CD14-positive monocyte (primary cell): ENCODE data around the gene MRPL21. TPM values are rescaled to one million over a fixed set of nuclear protein-coding genes. Genes with fewer than 3 reads are reported as not detected.
A peak's percentile ranks its signal among the peaks of the same experiment; 100 is the strongest.

Experiments
- DNase-seq, 3 donors: peaks; one replicate each; pipeline ENCODE4 v3.0.0-alpha.2; 2011 to 2022
- H2AFZ ChIP-seq: 2 replicates; pipeline ENCODE4 v1.6.0; 2012; ENCODE audit warnings: mild to moderate bottlenecking, low read depth, low read length, inconsistent platforms; ENCODE audit not compliant: insufficient read depth, poor library complexity, severe bottlenecking
- H3K27ac ChIP-seq, 2 donors: 1 replicate in 1 of 2; 2 replicates in 1 of 2; pipeline ENCODE4 v1.5.1; 2012 to 2013; ENCODE audit warnings: low read length in 2 of 2, control low read depth in 1 of 2, inconsistent platforms in 1 of 2, low read depth in 1 of 2, mild to moderate bottlenecking in 1 of 2
- H3K27me3 ChIP-seq, 2 donors: one replicate each; pipeline versions ENCODE4 v1.6.0 to v1.6.1; 2011 to 2013; ENCODE audit warnings: low read length in 2 of 2; ENCODE audit not compliant: control insufficient read depth in 2 of 2, insufficient read depth in 2 of 2
- H3K36me3 ChIP-seq, 2 donors: replicated peaks in 1 of 2; 1 replicate in 1 of 2; 2 replicates in 1 of 2; pipeline versions ENCODE4 v1.5.1 to v1.6.1; 2012 to 2013; ENCODE audit warnings: low read length in 2 of 2, control low read depth in 1 of 2, inconsistent platforms in 1 of 2, mild to moderate bottlenecking in 1 of 2; ENCODE audit not compliant: insufficient read depth in 2 of 2, control insufficient read depth in 1 of 2
- H3K4me1 ChIP-seq, 2 donors: 1 replicate in 1 of 2; 2 replicates in 1 of 2; pipeline versions ENCODE4 v1.5.1 to v1.6.1; 2012 to 2013; ENCODE audit warnings: low read length in 2 of 2, control low read depth in 1 of 2, inconsistent platforms in 1 of 2, mild to moderate bottlenecking in 1 of 2, moderate library complexity in 1 of 2; ENCODE audit not compliant: insufficient read depth in 2 of 2, control insufficient read depth in 1 of 2
- H3K4me2 ChIP-seq: replicated peaks from 2 replicates; pipeline ENCODE3; 2012; ENCODE audit warnings: low read length, moderate library complexity, mild to moderate bottlenecking; ENCODE audit not compliant: poor library complexity, severe bottlenecking; ENCODE audit errors: extremely low read depth
- H3K4me3 ChIP-seq, 3 experiments: fragments of 200-600 bp in 1 of 3; sonication (generic) in 1 of 3; replicated peaks in 1 of 3; 1 replicate in 2 of 3; 2 replicates in 1 of 3; pipeline ENCODE4 v1.5.1; 2011 to 2013; ENCODE audit warnings: low read length in 3 of 3, mild to moderate bottlenecking in 3 of 3, control low read depth in 2 of 3, low read depth in 2 of 3, inconsistent platforms in 1 of 3, moderate library complexity in 1 of 3
- H3K79me2 ChIP-seq: 2 replicates; pipeline ENCODE4 v1.6.0; 2012; ENCODE audit warnings: mild to moderate bottlenecking, control low read depth, inconsistent platforms, low read length, moderate library complexity; ENCODE audit not compliant: insufficient read depth
- H3K9ac ChIP-seq: 2 replicates; pipeline ENCODE4 v1.6.0; 2017; ENCODE audit warnings: low read length, mild to moderate bottlenecking; ENCODE audit not compliant: insufficient read depth, poor library complexity, severe bottlenecking
- H3K9me3 ChIP-seq, 2 donors: replicated peaks in 1 of 2; 1 replicate in 1 of 2; 2 replicates in 1 of 2; pipeline versions ENCODE4 v1.5.1 to v1.6.1; 2012 to 2013; ENCODE audit warnings: low read length in 2 of 2, control low read depth in 1 of 2; ENCODE audit not compliant: control insufficient read depth in 1 of 2, insufficient read depth in 1 of 2
- H4K20me1 ChIP-seq: 2 replicates; pipeline ENCODE4 v1.6.0; 2012; ENCODE audit warnings: mild to moderate bottlenecking, low read length, control low read depth, moderate library complexity; ENCODE audit not compliant: insufficient read depth
- H3K27ac Mint-ChIP-seq, 7 donors: one replicate each; pipeline ENCODE4 v1.8.0; 2020; ENCODE audit warnings: mild to moderate bottlenecking in 7 of 7, mixed read lengths in 7 of 7, moderate library complexity in 6 of 7, inconsistent platforms in 2 of 7
- H3K27me3 Mint-ChIP-seq, 3 donors: one replicate each; pipeline ENCODE4 v1.8.0; 2021 to 2022; ENCODE audit warnings: low read depth in 3 of 3, mild to moderate bottlenecking in 3 of 3, mixed read lengths in 3 of 3, moderate library complexity in 3 of 3, inconsistent platforms in 1 of 3
- H3K36me3 Mint-ChIP-seq, 2 donors: one replicate each; pipeline ENCODE4 v1.8.0; 2020; ENCODE audit warnings: mixed read lengths in 2 of 2, inconsistent platforms in 1 of 2, mild to moderate bottlenecking in 1 of 2
- H3K4me1 Mint-ChIP-seq: one replicate; pipeline ENCODE4 v1.8.0; 2020; ENCODE audit warnings: mild to moderate bottlenecking, mixed read lengths
- H3K4me3 Mint-ChIP-seq, 2 donors: one replicate each; pipeline ENCODE4 v1.8.0; 2020; ENCODE audit warnings: mild to moderate bottlenecking in 2 of 2, mixed read lengths in 2 of 2, moderate library complexity in 1 of 2
- H3K9me3 Mint-ChIP-seq, 7 donors: one replicate each; pipeline ENCODE4 v1.8.0; 2020 to 2022; ENCODE audit warnings: mixed read lengths in 7 of 7, mild to moderate bottlenecking in 6 of 7, moderate library complexity in 6 of 7, inconsistent platforms in 2 of 7
- CTCF ChIP-seq: fragments of 200-600 bp; IDR thresholded peaks from one replicate; pipeline ENCODE4 v1.8.0; 2022; ENCODE audit warnings: antibody characterized with exemption, mild to moderate bottlenecking
- WGBS: methylation state at CpG from one replicate; pipeline ENCODE4 v1.1.5; 2013; ENCODE audit warnings: missing lambda C conversion rate; ENCODE audit not compliant: insufficient coverage; 5-methylcytosine and 5-hydroxymethylcytosine counted together
- intact Hi-C, 2 donors: fragments of 100-400 bp; cut with micrococcal nuclease; formaldehyde crosslinking; loops; one replicate each; pipeline versions ENCODE4 v1.15.0 to v1.15.1; 2023
- polyA plus RNA-seq, 3 donors: library from polyadenylated mRNA; depleted of rRNA in 1 of 3; unstranded in 2 of 3; stranded (reverse) in 1 of 3; fragments of 300-500 nt in 2 of 3; fragments of >200 nt in 1 of 3; fragmentation: Illumina TruSeq in 2 of 3; gene quantifications; 1 replicate in 2 of 3; 2 replicates in 1 of 3; pipeline ENCODE4 v1.2.3, GENCODE V29; 2012 to 2021

Gene MRPL21
- polyA plus RNA-seq, 3 donors, result 38.8 to 138 (median 104) TPM

- peak overlapping the region; percentile 57 for H3K9ac ChIP-seq
- Mint-ChIP-seq H3K9me3 (peaks cover 0 to 6% (median 2%) of the 10 kb centered on the region in 7 donors), H3K27ac (peak overlapping the region in 2 of 7 donors; percentile 19 to 30), H3K27me3 (peaks cover 19 to 23% (median 22%) of the 10 kb centered on the region in 3 donors), H3K4me1 (peaks cover 19% of the 10 kb centered on the region), H3K36me3 (no peaks in the 10 kb centered on the region), H3K4me3 (peak overlapping the region; percentile 84 to 88)
- H4K20me1 ChIP-seq, result no peaks in the 10 kb centered on the region
- peak overlapping the region; percentile 79 for H2AFZ ChIP-seq
- peak overlapping the region in 1 of 2 donors; percentile 57 for H3K27ac ChIP-seq
- H3K36me3 ChIP-seq, result no peaks in the 10 kb centered on the region
- TF ChIP-seq CTCF, result no peak
- peak in 2 of 3 donors; percentile 57 to 60 for DNase-seq
- no peaks in the 10 kb centered on the region for H3K9me3 ChIP-seq
- peak overlapping the region; percentile 51 to 83 (median 74) for H3K4me3 ChIP-seq
- H3K4me2 ChIP-seq, result peak overlapping the region; percentile 88
- intact Hi-C loops, result no loop called here
- WGBS, result 0% methylated on average over 57 of the region's 62 CpGs
- peaks cover 3 to 11% of the 10 kb centered on the region in 2 donors for H3K27me3 ChIP-seq
- no peaks in the 10 kb centered on the region for H3K79me2 ChIP-seq
- H3K4me1 ChIP-seq, result peaks cover 14 to 19% of the 10 kb centered on the region in 2 donors
Measured at GRCh38 chr11:68855205-68855981, 48.2 kb downstream of the MRPL21 start.

GRCh38 chr11:68854273-68854958, 49.2 kb downstream of the MRPL21 start:
- Histone ChIP-seq H3K27ac (no peak overlapping the region), H3K27me3 (peaks cover 3 to 11% of the 10 kb centered on the region in 2 donors), H3K79me2 (no peaks in the 10 kb centered on the region), H3K4me1 (peaks cover 14 to 19% of the 10 kb centered on the region in 2 donors), H3K4me2 (peak overlapping the region; percentile 88), H3K9me3 (no peaks in the 10 kb centered on the region), H2AFZ (peak overlapping the region; percentile 79), H3K36me3 (no peaks in the 10 kb centered on the region), H4K20me1 (no peaks in the 10 kb centered on the region), H3K9ac (no peak overlapping the region), H3K4me3 (peak overlapping the region; percentile 51 to 83 (median 74))
- no peaks in the 10 kb centered on the region for H3K36me3 Mint-ChIP-seq
- H3K4me1 Mint-ChIP-seq, result peaks cover 19% of the 10 kb centered on the region
- intact Hi-C loops, result no loop called here
- peaks cover 19 to 26% (median 21%) of the 10 kb centered on the region in 3 donors for H3K27me3 Mint-ChIP-seq
- WGBS, result 18% methylated on average over 30 of the region's 42 CpGs
- TF ChIP-seq CTCF, result no peak
- peak overlapping the region; percentile 84 to 88 for H3K4me3 Mint-ChIP-seq
- H3K9me3 Mint-ChIP-seq, result peaks cover 0 to 3% (median 2%) of the 10 kb centered on the region in 7 donors
- DNase-seq, result no peak
- H3K27ac Mint-ChIP-seq, result no peak overlapping the region
